Adrenal gland (tissue), 12 donors: ENCODE data around the gene TBXA2R. TPM values are rescaled to one million over a fixed set of nuclear protein-coding genes. Genes with fewer than 3 reads are reported as not detected.

Experiments used
- DNase-seq, 7 donors: peaks; one replicate each; pipeline ENCODE4 v3.0.0-alpha.2; 2019 to 2020
- H3K27ac ChIP-seq, 5 donors: fragments of 200-600 bp; sonication (generic) in 4 of 5; 1 replicate in 3 of 5; 2 replicates in 2 of 5; pipeline versions ENCODE4 v1.5.1 to v1.8.0; 2016 to 2020; ENCODE audit warnings: mild to moderate bottlenecking in 1 of 5
- H3K27me3 ChIP-seq: fragments of 200-600 bp; 2 replicates; pipeline ENCODE4 v1.8.0; 2021
- H3K36me3 ChIP-seq, 2 donors: fragments of 200-600 bp; replicated peaks in 1 of 2; 1 replicate in 1 of 2; 2 replicates in 1 of 2; pipeline versions ENCODE4 v1.5.1 to v1.8.0; 2018 to 2022
- H3K4me1 ChIP-seq, 2 donors: fragments of 200-600 bp; replicated peaks in 1 of 2; 1 replicate in 1 of 2; 2 replicates in 1 of 2; pipeline versions ENCODE4 v1.5.1 to v1.8.0; 2018 to 2021
- H3K4me3 ChIP-seq, 4 donors: fragments of 200-600 bp; sonication (generic) in 3 of 4; one replicate each; pipeline ENCODE4 v1.5.1; 2016 to 2018
- H3K9me3 ChIP-seq, 3 donors: fragments of 200-600 bp; sonication (generic) in 1 of 3; replicated peaks in 1 of 3; 1 replicate in 2 of 3; 2 replicates in 1 of 3; pipeline versions ENCODE4 v1.5.1 to v1.8.0; 2016 to 2021
- CTCF ChIP-seq, 6 experiments: fragments of 450-650 bp in 4 of 6; fragments of 200-600 bp in 2 of 6; sonication (generic) in 1 of 6; IDR thresholded peaks; 1 replicate in 5 of 6; 2 replicates in 1 of 6; pipeline versions ENCODE4 v1.5.1 to v1.8.0; 2016 to 2021; ENCODE audit warnings: antibody characterized with exemption in 6 of 6, mild to moderate bottlenecking in 2 of 6, moderate library complexity in 1 of 6
- POLR2A ChIP-seq, 2 donors: fragments of 450-650 bp; IDR thresholded peaks; one replicate each; pipeline ENCODE4 v1.6.1; 2017; ENCODE audit warnings: antibody characterized with exemption in 2 of 2, mild to moderate bottlenecking in 2 of 2, moderate library complexity in 1 of 2
- WGBS, 4 donors: extraction: QIAGEN DNeasy Blood & Tissue Kit in 2 of 4; methylation state at CpG; one replicate each; pipeline versions ENCODE4 v1.1.5 to v1.1.7; 2013 to 2017; 5-methylcytosine and 5-hydroxymethylcytosine counted together
- intact Hi-C, 2 donors: fragments of 100-400 bp; cut with DNase I; formaldehyde crosslinking; loops; one replicate each; pipeline versions ENCODE4 v1.14.1 to v1.15.0; 2022 to 2023
- polyA plus RNA-seq, 3 donors: library from polyadenylated mRNA; stranded (reverse); fragments of 200-250 nt in 2 of 3; fragments of 350-450 nt in 1 of 3; fragmentation: Illumina TruSeq in 1 of 3; extraction: RNeasy Lipid Tissue Mini Kit (QIAGEN cat#74804) in 1 of 3; gene quantifications; one replicate each; pipeline ENCODE4 v1.2.3, GENCODE V29; 2013 to 2014
- total RNA-seq, 9 donors: library from RNA; depleted of rRNA in 4 of 9; stranded (reverse); fragments of >200 nt in 4 of 9; fragments of 120-200 nt in 1 of 9; fragmentation: NEBNext Ultra II Directional in 1 of 9; extraction: Animal tissue kit (Norgen Biotek cat#: 25700) in 1 of 9; gene quantifications; one replicate each; pipeline versions ENCODE4 v1.1.0 to v1.2.4, GENCODE V29; 2013 to 2023
- donor health status: healthy with polysubstance abuse.
- donor health status: Bipolar disorder and iron deficiency.
- donor health status: DM: yes; HTN: yes; CAD: no.
- donor health status: DM: no; HTN: no; CAD: no.
- donor health status: DM: no; HTN: no; CAD: no.
- donor health status: DM: yes; HTN: yes; CAD: no.

TBXA2R gene
- total and polyA plus RNA-seq, 12 donors, result 4.7 to 25.5 (median 12.4) TPM

- WGBS, 4 donors, result 90 to 100% (median 94%) methylated on average over 1 to 28 of the region's 28 CpGs
- Histone ChIP-seq H3K36me3 (peaks cover 0 to 3% of the 10 kb centered on the region in 2 donors), H3K4me3 (no peak overlapping the region), H3K4me1 (peaks cover 16% of the 10 kb centered on the region in 2 donors), H3K9me3 (no peaks in the 10 kb centered on the region), H3K27ac (no peak overlapping the region), H3K27me3 (no peaks in the 10 kb centered on the region)
- intact Hi-C loops, result no loop called here
- TF ChIP-seq CTCF (IDR thresholded peaks at IDR 0.05), result no peak
- no peak for TF ChIP-seq POLR2A (IDR thresholded peaks at IDR 0.05)
- DNase-seq, result peak in 1 of 7 donors; percentile 20
Observed at GRCh38 chr19:3599776-3600187, 6.9 kb downstream of the TBXA2R start.

- no peaks in the 10 kb centered on the region for H3K9me3 ChIP-seq
- H3K4me3 ChIP-seq, result no peak overlapping the region
- H3K27ac ChIP-seq, result no peak overlapping the region
- H3K36me3 ChIP-seq, result peaks cover 0 to 3% of the 10 kb centered on the region in 2 donors
- peak in 1 of 7 donors; percentile 18 for DNase-seq
- intact Hi-C loops, result no loop called here
- H3K27me3 ChIP-seq, result no peaks in the 10 kb centered on the region
- TF ChIP-seq POLR2A (IDR thresholded peaks at IDR 0.05) (no peak), CTCF (IDR thresholded peaks at IDR 0.05) (no peak)
- H3K4me1 ChIP-seq, result no peaks in the 10 kb centered on the region
- 81 to 88% (median 82%) methylated on average over 7 to 34 of the region's 34 CpGs for WGBS, 4 donors
Observed at GRCh38 chr19:3595521-3596061, 11.1 kb downstream of the TBXA2R start.

- H3K27me3 ChIP-seq, result no peaks in the 10 kb centered on the region
- 29 to 59% (median 36%) methylated on average over 8 to 11 of the region's 11 CpGs for WGBS, 4 donors
- no peak for TF ChIP-seq POLR2A (IDR thresholded peaks at IDR 0.05)
- TF ChIP-seq CTCF (IDR thresholded peaks at IDR 0.05), result no peak
- no peaks in the 10 kb centered on the region for H3K9me3 ChIP-seq
- no peak overlapping the region for H3K27ac ChIP-seq
- H3K36me3 ChIP-seq, result peaks cover 0 to 3% of the 10 kb centered on the region in 2 donors
- H3K4me3 ChIP-seq, result no peak overlapping the region
- H3K4me1 ChIP-seq, result no peaks in the 10 kb centered on the region
- intact Hi-C loops, result no loop called here
- DNase-seq, result peak in 1 of 7 donors; percentile 20
Observed at GRCh38 chr19:3593156-3593555, 13.5 kb downstream of the TBXA2R start.

GRCh38 chr19:3591876-3592613 is 14.6 kb downstream of the TBXA2R start:
- Histone ChIP-seq H3K36me3 (peaks cover 0 to 3% of the 10 kb centered on the region in 2 donors), H3K4me1 (no peaks in the 10 kb centered on the region), H3K27ac (peak overlapping the region in 1 of 5 donors; percentile 27), H3K27me3 (no peaks in the 10 kb centered on the region), H3K9me3 (no peaks in the 10 kb centered on the region), H3K4me3 (no peak overlapping the region)
- intact Hi-C loops, result no loop called here
- WGBS, 4 donors, result 17 to 82% (median 74%) methylated on average over 2 to 9 of the region's 9 CpGs
- peak in 4 of 7 donors; percentile 26 to 68 (median 56) for DNase-seq
- TF ChIP-seq POLR2A (IDR thresholded peaks at IDR 0.05) (no peak), CTCF (IDR thresholded peaks at IDR 0.05) (no peak)
